Ishikawa (cell line): ENCODE measurements around the gene CFAP61.

Experiments used
- CEBPB ChIP-seq: IDR thresholded peaks from 2 replicates; pipeline ENCODE4 v1.6.1; 2012
- CREB1 ChIP-seq: IDR thresholded peaks from 2 replicates; pipeline ENCODE4 v1.6.1; 2012; ENCODE audit warnings: low read depth
- EGR1 ChIP-seq: IDR thresholded peaks from 2 replicates; pipeline ENCODE4 v1.6.1; 2012
- EP300 ChIP-seq: IDR thresholded peaks from 2 replicates; pipeline ENCODE4 v1.6.1; 2012; ENCODE audit warnings: borderline replicate concordance
- FOXM1 ChIP-seq: IDR thresholded peaks from 2 replicates; pipeline ENCODE4 v1.6.1; 2012; ENCODE audit warnings: low read depth, borderline replicate concordance
- MAX ChIP-seq: IDR thresholded peaks from 2 replicates; pipeline ENCODE4 v1.6.1; 2012
- NFIC ChIP-seq: IDR thresholded peaks from 2 replicates; pipeline ENCODE4 v1.6.1; 2012
- RAD21 ChIP-seq: IDR thresholded peaks from 2 replicates; pipeline ENCODE4 v1.6.1; 2012; ENCODE audit warnings: low read depth
- REST ChIP-seq: IDR thresholded peaks from 2 replicates; pipeline ENCODE4 v1.6.1; 2012; ENCODE audit warnings: low read depth, mild to moderate bottlenecking
- TAF1 ChIP-seq: IDR thresholded peaks from 2 replicates; pipeline ENCODE4 v1.6.1; 2012; ENCODE audit warnings: low read depth, mild to moderate bottlenecking
- TCF12 ChIP-seq: IDR thresholded peaks from 2 replicates; pipeline ENCODE4 v1.6.1; 2012; ENCODE audit warnings: low read depth
- TEAD4 ChIP-seq: IDR thresholded peaks from 2 replicates; pipeline ENCODE4 v1.6.1; 2012
- USF1 ChIP-seq: IDR thresholded peaks from 2 replicates; pipeline ENCODE4 v1.6.1; 2012
- YY1 ChIP-seq: IDR thresholded peaks from 2 replicates; pipeline ENCODE4 v1.6.1; 2012; ENCODE audit warnings: low read depth
- ZBTB7A ChIP-seq: IDR thresholded peaks from 2 replicates; pipeline ENCODE4 v1.6.1; 2012; ENCODE audit warnings: low read depth

The CFAP61 gene

GRCh38 chr20:20184149-20184548 lies 131.8 kb downstream of the CFAP61 start:
- TF ChIP-seq TEAD4, result no peak
- TF ChIP-seq YY1, result no peak
- TF ChIP-seq REST, result no peak
- TF ChIP-seq NFIC, result no peak
- no peak for TF ChIP-seq TAF1
- no peak for TF ChIP-seq EGR1
- no peak for TF ChIP-seq CREB1
- TF ChIP-seq USF1, result no peak
- no peak for TF ChIP-seq CEBPB
- no peak for TF ChIP-seq EP300
- TF ChIP-seq FOXM1, result no peak
- no peak for TF ChIP-seq MAX
- TF ChIP-seq TCF12, result no peak
- no peak for TF ChIP-seq RAD21
- TF ChIP-seq ZBTB7A, result no peak

- TF ChIP-seq EGR1, result no peak
- no peak for TF ChIP-seq EP300
- no peak for TF ChIP-seq CREB1
- TF ChIP-seq TAF1, result no peak
- TF ChIP-seq TCF12, result no peak
- no peak for TF ChIP-seq USF1
- no peak for TF ChIP-seq CEBPB
- no peak for TF ChIP-seq TEAD4
- TF ChIP-seq YY1, result no peak
- TF ChIP-seq MAX, result no peak
- TF ChIP-seq NFIC, result no peak
- no peak for TF ChIP-seq FOXM1
- TF ChIP-seq REST, result no peak
- no peak for TF ChIP-seq RAD21
Observed at GRCh38 chr20:20184706-20185105, 132.4 kb downstream of the CFAP61 start.

GRCh38 chr20:20188647-20189046 lies 136.3 kb downstream of the CFAP61 start:
- TF ChIP-seq REST (no peak), ZBTB7A (no peak), NFIC (no peak), TCF12 (no peak), USF1 (no peak), MAX (no peak), TAF1 (no peak), EGR1 (no peak), RAD21 (no peak), FOXM1 (no peak), CREB1 (no peak), TEAD4 (no peak), CEBPB (no peak), EP300 (no peak)

- TF ChIP-seq ZBTB7A (no peak), YY1 (no peak), TCF12 (no peak), FOXM1 (no peak), RAD21 (no peak), CEBPB (no peak), CREB1 (no peak), USF1 (no peak), MAX (no peak), TEAD4 (no peak), EGR1 (no peak), NFIC (no peak)
Observed at GRCh38 chr20:20192366-20192765, 140.0 kb downstream of the CFAP61 start.
